AG09319 (cell line): ENCODE results near the gene TMEM45B.
"Not testable (repeated sequence)": the region's sequence is repeated elsewhere in the genome, so short reads cannot be mapped to it uniquely, and the experiment has no call there.

Experiments
- DNase-seq: peaks from one replicate; pipeline ENCODE4 v3.0.0-alpha.2; 2010; ENCODE audit warnings: low read depth; ENCODE audit errors: extremely low read depth
- CTCF ChIP-seq: IDR thresholded peaks from 2 replicates; pipeline ENCODE4 v1.5.1; 2011; ENCODE audit warnings: low read depth, mild to moderate bottlenecking, inconsistent platforms, low read length, moderate library complexity

TMEM45B gene

GRCh38 chr11:129813231-129813791 is 2.3 kb upstream of the TMEM45B start:
- TF ChIP-seq CTCF, result no peak
- no peak for DNase-seq

DNA sequence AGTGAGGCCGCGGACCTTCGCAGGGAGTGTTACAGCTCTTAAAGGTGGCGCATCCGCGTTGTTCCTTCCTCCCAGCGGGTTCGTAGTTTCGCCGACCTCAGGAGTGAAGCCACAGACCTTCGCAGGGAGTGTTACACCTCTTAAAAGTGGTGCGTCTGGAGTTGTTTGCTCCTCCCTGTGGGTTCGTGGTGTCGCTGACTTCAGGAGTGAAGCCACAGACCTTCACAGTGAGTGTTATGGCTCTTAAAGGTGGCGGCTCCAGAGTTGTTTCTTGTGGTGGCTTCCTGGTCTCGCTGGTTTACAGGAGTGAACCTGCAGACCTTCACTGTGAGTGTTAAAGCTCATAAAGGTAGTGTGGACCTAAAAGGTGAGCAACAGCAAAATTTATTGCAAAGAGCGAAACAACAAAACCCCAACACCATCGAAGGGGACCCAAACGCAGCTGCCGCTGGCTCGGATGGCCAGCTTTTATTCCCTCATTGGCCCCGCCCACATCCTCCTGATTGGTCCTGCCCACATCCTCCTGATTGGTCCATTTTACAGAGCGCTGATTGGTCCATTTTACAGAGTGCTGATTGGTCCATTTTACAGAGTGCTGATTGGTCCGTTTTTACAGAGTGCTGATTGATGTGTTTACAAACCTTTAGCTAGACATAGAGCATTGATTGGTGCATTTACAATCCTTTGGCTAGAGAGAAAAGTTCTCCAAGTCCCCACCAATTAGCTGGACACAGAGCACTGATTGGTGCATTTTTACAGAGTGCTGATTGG is 1.2 kb upstream of the TMEM45B start:
- DNase-seq, result no peak
- TF ChIP-seq CTCF, result no peak

DNA sequence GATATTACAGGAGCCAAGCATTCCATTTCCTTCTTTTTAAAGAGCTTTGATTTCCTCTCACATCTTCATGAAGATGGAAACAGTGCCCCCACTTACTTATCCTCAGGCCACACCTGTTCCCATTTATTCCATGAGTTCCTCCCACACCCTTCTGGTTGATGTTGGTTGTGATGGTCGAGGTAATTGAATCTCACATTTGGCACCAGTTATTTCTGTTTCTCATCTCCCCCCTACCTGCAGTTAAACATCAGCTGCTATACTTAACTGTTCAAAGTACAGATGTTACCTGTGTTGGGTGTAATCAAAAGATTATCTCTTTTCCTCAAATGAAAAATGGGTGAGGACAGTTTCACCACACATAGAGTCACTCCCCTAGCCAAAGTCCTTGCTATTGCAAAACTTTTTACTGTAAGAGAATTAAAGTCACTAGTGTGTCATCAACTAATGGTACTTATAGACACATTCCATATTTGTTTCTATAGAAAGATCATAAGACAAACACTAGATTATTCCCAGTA is 1.9 kb downstream of the TMEM45B start:
- DNase-seq, result no peak
- TF ChIP-seq CTCF, result no peak

DNA sequence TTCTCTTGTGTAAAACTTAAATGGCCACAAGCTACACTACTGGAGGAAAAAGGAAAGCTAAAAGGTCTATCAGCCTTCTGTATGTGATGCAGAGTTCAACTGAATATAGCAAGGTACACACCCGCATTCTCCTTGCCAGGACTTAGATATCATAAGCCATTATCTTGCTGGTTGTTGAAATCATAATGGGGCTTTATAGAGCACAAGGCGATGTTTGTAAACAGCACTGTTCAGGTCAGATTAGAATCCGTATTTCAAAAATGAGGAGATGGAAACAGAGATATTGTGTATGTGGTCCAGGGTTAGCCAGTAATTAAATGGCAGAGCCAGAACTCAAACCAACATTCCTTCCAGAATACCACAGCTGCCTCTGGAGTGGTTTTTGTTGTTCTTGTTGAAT is 2.6 kb downstream of the TMEM45B start:
- not testable (repeated sequence) for DNase-seq

DNA sequence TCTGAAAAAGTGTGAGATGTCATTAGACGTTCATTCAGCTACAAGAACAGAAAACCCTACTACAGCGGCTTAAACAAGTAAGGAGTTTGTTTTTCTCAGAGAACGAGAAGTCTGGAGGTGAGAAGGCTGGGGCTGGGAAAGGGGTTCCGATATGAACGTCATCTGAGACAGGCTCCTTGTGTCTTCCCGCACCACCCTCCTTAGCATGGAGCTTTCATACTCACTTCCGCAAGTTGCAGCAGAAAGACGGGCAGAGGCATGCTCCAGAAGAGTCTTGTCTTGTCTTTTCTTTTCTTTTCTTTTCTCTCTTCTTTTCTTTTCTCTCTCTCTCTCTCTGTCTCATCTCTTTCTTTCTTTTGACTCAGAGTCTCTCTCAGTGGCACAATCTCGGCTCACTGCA is 3.6 kb downstream of the TMEM45B start:
- TF ChIP-seq CTCF, result no peak
- DNase-seq, result no peak

GRCh38 chr11:129820228-129820627 is 4.6 kb downstream of the TMEM45B start:
- not testable (repeated sequence) for DNase-seq

- DNase-seq, result not testable (repeated sequence)
Measured at GRCh38 chr11:129823281-129823680, 7.6 kb downstream of the TMEM45B start.

DNA sequence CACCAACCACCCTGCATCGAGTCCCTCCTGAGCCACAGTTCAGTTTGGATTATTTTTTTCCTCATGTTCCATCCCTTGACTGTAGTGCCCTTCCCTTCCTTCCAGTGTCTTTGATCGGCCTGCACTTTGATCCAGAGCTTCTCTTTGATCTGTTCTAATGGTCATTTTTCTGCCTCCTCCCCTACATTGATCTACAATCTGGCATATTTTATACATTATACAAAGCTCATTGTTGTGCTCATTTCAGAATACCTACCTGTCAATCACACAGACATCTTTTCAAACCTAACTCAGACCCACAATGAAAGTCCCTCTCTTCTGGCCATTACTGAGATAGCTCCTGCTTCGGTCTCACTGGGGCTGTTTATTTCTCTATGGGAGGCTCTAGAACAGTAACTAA is 8.2 kb downstream of the TMEM45B start:
- not testable (repeated sequence) for DNase-seq

- no peak for DNase-seq
- TF ChIP-seq CTCF, result no peak
Measured at GRCh38 chr11:129825380-129825779, 9.7 kb downstream of the TMEM45B start.
